Right lobe of liver (tissue), 4 donors: Measurements from ENCODE around the gene ZNF362.

Source experiments
- POLR2A ChIP-seq: fragments of 450-650 bp; IDR thresholded peaks from one replicate; pipeline ENCODE4 v1.6.1; 2017; ENCODE audit warnings: antibody characterized with exemption, mild to moderate bottlenecking
- TF ChIP-seq, protein P1 (sequence below), 4 donors: fragments of 200-600 bp in 3 of 4; fragments of 450-650 bp in 1 of 4; IDR thresholded peaks; one replicate each; pipeline versions ENCODE4 v1.5.1 to v1.8.0; 2016 to 2022; ENCODE audit warnings: antibody characterized with exemption in 4 of 4, mild to moderate bottlenecking in 2 of 4
- donor health status: DM: no; HTN: no; CAD: no.
- donor health status: DM: no; HTN: no; CAD: no.
- donor health status: DM: no; HTN: yes; CAD: no.

DNA sequence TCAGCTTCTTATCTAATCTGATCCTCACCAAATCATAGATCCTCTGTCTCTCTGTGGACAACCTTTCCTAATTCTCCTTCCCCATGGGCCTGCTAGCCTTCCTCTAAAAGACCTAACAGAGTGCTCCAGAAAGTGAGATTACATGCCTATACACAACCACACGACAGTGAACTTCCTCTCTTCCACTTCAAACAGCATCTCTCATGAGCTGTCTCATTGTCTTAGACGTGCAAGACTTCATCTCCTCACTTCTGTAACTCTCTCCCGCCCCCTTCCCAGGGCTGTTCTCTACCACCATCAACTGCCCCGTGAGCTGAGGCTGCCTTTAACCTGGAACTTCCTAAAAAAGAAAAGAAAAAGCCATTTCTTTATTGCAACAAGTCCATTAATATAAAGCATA is 78.7 kb downstream of the ZNF362 start:
- TF ChIP-seq, protein P1, sequence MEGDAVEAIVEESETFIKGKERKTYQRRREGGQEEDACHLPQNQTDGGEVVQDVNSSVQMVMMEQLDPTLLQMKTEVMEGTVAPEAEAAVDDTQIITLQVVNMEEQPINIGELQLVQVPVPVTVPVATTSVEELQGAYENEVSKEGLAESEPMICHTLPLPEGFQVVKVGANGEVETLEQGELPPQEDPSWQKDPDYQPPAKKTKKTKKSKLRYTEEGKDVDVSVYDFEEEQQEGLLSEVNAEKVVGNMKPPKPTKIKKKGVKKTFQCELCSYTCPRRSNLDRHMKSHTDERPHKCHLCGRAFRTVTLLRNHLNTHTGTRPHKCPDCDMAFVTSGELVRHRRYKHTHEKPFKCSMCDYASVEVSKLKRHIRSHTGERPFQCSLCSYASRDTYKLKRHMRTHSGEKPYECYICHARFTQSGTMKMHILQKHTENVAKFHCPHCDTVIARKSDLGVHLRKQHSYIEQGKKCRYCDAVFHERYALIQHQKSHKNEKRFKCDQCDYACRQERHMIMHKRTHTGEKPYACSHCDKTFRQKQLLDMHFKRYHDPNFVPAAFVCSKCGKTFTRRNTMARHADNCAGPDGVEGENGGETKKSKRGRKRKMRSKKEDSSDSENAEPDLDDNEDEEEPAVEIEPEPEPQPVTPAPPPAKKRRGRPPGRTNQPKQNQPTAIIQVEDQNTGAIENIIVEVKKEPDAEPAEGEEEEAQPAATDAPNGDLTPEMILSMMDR (IDR thresholded peaks at IDR 0.05), result no peak
- TF ChIP-seq POLR2A, result no peak
